Vagina (tissue), 2 donors: ENCODE measurements around the gene FAM180A. TPM values are rescaled to one million over a fixed set of nuclear protein-coding genes. Genes with fewer than 3 reads are reported as not detected.

Experiments
- DNase-seq, 2 donors: peaks; one replicate each; pipeline ENCODE4 v3.0.0-alpha.2; 2017; ENCODE audit errors: extremely low spot score in 2 of 2
- H3K27ac ChIP-seq: fragments of 200-600 bp; sonication (generic); one replicate; pipeline ENCODE4 v1.5.1; 2019
- H3K27me3 ChIP-seq: fragments of 200-600 bp; sonication (generic); one replicate; pipeline ENCODE4 v1.5.1; 2019
- H3K36me3 ChIP-seq, 2 donors: fragments of 200-600 bp; sonication (generic); one replicate each; pipeline ENCODE4 v1.5.1; 2017 to 2019
- H3K4me1 ChIP-seq: fragments of 200-600 bp; sonication (generic); one replicate; pipeline ENCODE4 v1.5.1; 2019
- H3K4me3 ChIP-seq, 2 donors: fragments of 200-600 bp; sonication (generic); 1 replicate in 1 of 2; 2 replicates in 1 of 2; pipeline ENCODE4 v1.5.1; 2016 to 2019
- H3K9me3 ChIP-seq: fragments of 200-600 bp; sonication (generic); one replicate; pipeline ENCODE4 v1.5.1; 2019
- POLR2A ChIP-seq, 2 donors: fragments of 450-650 bp; IDR thresholded peaks; one replicate each; pipeline ENCODE4 v1.6.1; 2017; ENCODE audit warnings: antibody characterized with exemption in 2 of 2, mild to moderate bottlenecking in 2 of 2, moderate library complexity in 2 of 2
- POLR2AphosphoS5 ChIP-seq, 2 donors: sonication (generic); formaldehyde crosslinking; IDR thresholded peaks; one replicate each; pipeline ENCODE4 v1.9.0; 2017; ENCODE audit warnings: antibody characterized with exemption in 2 of 2, mild to moderate bottlenecking in 2 of 2, low read depth in 1 of 2; ENCODE audit not compliant: insufficient read depth in 1 of 2
- intact Hi-C: fragments of 100-400 bp; cut with DNase I; formaldehyde crosslinking; loops from one replicate; pipeline ENCODE4 v1.15.1; 2023
- total RNA-seq: library from RNA; depleted of rRNA; stranded (reverse); fragments of >200 nt; gene quantifications from one replicate; pipeline ENCODE4 v1.2.3, GENCODE V29; 2016
- TF ChIP-seq, protein P1 (sequence below), 3 experiments: fragments of 450-650 bp in 2 of 3; fragments of 200-600 bp in 1 of 3; sonication (generic) in 1 of 3; IDR thresholded peaks; one replicate each; pipeline ENCODE4 v1.5.1; 2017 to 2019; ENCODE audit warnings: antibody characterized with exemption in 3 of 3, mild to moderate bottlenecking in 2 of 3, moderate library complexity in 2 of 3

The FAM180A gene
- total RNA-seq, 1 donor from 2014 or later, result 7.1 TPM

DNA sequence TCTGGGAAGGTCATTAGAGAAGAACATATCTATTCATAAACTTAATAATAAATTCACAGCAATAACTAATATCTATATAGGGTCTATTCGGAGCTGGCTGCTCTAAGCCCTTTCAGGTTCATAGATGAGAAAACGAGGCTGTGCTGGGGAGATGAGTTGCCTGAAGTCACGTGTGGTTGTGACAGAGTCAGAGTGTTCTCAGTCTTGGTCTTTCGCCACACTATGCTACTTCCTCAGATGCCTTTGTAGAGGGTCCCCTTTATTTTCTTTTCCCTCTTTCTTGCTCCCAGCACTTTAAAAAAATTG, 43.7 kb upstream of the FAM180A start:
- Histone ChIP-seq H3K27me3 (no peaks in the 10 kb centered on the region), H3K36me3 (no peaks in the 10 kb centered on the region), H3K4me3 (no peak overlapping the region), H3K9me3 (no peaks in the 10 kb centered on the region), H3K4me1 (peaks cover 10% of the 10 kb centered on the region), H3K27ac (no peak overlapping the region)
- no peak for TF ChIP-seq POLR2AphosphoS5 (IDR thresholded peaks at IDR 0.05; ENCODE audit: insufficient read depth in 1 of 2, low read depth in 1 of 2)
- no peak for DNase-seq
- intact Hi-C loops, result no loop called here

DNA sequence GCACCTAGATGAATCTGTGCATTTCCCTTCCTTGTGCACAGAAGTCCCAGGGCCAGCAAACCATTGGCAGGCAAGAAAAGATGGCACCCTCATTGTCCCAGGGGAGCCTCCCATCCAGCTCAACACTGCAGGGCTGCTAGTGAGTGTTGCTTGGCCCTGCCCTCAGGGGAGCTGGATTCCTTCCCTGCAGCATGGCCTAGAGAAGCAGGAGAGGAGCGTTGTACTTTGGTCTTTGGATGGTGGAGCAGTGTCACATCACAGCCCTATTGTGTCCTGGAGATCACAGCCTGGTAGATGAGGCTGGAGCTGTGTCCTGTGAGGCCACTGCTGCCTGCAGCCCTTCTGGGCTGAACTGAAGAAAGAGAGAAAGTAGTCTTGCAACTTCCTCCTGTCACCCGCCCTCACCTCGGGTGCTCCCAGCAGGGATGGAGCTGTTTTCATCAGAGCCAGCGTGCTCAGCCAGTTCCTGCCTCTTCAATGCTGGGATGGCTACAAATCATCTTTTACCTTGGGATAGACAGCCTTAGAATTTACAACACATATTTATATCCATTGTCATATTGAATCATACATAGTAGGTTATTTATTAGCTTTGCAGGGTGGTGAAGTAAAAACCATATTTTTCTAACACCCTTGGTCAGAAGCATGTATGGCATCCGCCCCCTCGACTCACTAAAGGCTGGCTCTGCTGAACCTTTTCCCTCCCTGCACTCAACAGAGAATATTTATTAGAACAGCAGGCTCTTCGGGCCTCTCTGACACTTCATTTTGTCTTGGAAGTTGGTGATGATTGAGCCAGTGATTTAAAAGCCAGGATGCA, 43.1 kb upstream of the FAM180A start:
- no peak for TF ChIP-seq POLR2A (IDR thresholded peaks at IDR 0.05)

DNA sequence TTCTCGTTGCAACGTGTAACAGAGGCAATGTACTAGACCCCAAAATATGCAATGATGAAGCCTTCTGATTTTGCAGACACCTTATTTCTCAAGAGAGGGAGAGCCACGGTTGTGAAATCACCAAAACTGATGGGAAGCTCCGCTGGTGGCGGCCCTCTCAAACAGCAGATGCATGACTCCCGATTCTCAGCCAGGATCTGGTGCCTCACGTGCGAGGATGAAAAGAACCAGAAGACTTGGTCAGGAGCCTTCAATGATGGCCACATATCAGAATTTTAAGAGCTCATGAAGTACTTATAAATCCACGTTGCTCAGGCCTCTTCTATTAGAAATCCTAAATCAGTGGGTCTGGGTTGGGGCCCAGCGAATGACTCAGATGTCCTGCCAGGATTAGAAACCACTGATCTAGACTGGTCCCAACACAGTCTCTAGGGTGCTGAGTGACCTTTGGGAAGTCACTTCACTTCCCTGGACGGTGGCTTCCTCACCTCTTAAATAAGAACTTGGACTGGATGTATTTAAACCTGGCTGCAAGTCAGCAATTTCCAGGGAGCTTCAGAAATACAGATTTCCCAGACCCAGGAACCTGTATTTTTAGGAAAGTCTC, 41.9 kb upstream of the FAM180A start:
- no peak overlapping the region for H3K27ac ChIP-seq
- intact Hi-C loops, result no loop called here

More for the DNA sequence above, 43.1 kb upstream of the FAM180A start:
- Histone ChIP-seq H3K36me3 (no peaks in the 10 kb centered on the region), H3K4me1 (peaks cover 7% of the 10 kb centered on the region), H3K9me3 (no peaks in the 10 kb centered on the region), H3K27me3 (no peaks in the 10 kb centered on the region), H3K27ac (no peak overlapping the region), H3K4me3 (no peak overlapping the region)
- DNase-seq, result peak in 1 of 2 donors; percentile 87
- intact Hi-C loops, result no loop called here

DNA sequence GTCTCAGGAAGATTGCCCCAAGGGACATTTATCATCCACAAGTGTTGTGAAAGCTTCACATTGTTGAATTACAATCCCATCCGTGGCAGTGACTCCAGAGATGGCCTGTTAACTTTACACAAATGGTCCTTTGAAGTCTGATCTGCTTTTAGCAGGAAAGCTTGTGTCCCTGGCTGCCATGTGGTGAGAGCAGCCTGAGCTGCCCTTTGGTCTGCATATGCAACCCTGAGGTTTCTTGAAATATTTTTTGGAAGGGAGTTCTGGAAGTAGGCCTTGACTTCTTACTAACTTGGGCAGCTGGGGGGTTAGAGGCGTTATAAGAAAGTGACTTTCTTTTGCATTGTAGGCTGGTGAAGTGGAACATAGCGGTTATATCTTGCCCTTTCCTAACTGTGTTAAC, 41.3 kb upstream of the FAM180A start:
- no peaks in the 10 kb centered on the region for H3K36me3 ChIP-seq
- H3K4me1 ChIP-seq, result no peaks in the 10 kb centered on the region
- no peak overlapping the region for H3K4me3 ChIP-seq
- H3K9me3 ChIP-seq, result no peaks in the 10 kb centered on the region
- H3K27me3 ChIP-seq, result no peaks in the 10 kb centered on the region
- TF ChIP-seq POLR2AphosphoS5 (IDR thresholded peaks at IDR 0.05; ENCODE audit: insufficient read depth in 1 of 2, low read depth in 1 of 2), result no peak
- TF ChIP-seq, protein P1, sequence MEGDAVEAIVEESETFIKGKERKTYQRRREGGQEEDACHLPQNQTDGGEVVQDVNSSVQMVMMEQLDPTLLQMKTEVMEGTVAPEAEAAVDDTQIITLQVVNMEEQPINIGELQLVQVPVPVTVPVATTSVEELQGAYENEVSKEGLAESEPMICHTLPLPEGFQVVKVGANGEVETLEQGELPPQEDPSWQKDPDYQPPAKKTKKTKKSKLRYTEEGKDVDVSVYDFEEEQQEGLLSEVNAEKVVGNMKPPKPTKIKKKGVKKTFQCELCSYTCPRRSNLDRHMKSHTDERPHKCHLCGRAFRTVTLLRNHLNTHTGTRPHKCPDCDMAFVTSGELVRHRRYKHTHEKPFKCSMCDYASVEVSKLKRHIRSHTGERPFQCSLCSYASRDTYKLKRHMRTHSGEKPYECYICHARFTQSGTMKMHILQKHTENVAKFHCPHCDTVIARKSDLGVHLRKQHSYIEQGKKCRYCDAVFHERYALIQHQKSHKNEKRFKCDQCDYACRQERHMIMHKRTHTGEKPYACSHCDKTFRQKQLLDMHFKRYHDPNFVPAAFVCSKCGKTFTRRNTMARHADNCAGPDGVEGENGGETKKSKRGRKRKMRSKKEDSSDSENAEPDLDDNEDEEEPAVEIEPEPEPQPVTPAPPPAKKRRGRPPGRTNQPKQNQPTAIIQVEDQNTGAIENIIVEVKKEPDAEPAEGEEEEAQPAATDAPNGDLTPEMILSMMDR (IDR thresholded peaks at IDR 0.05), result no peak
- intact Hi-C loops, result no loop called here
- no peak overlapping the region for H3K27ac ChIP-seq
- no peak for DNase-seq

More for the DNA sequence above, 41.9 kb upstream of the FAM180A start:
- Histone ChIP-seq H3K4me3 (no peak overlapping the region), H3K4me1 (no peaks in the 10 kb centered on the region), H3K36me3 (no peaks in the 10 kb centered on the region), H3K9me3 (no peaks in the 10 kb centered on the region), H3K27me3 (no peaks in the 10 kb centered on the region)
- peak in 1 of 2 donors; percentile 85 for DNase-seq
- TF ChIP-seq POLR2A (IDR thresholded peaks at IDR 0.05), result no peak
- TF ChIP-seq POLR2AphosphoS5 (IDR thresholded peaks at IDR 0.05; ENCODE audit: insufficient read depth in 1 of 2, low read depth in 1 of 2), result peak in 1 of 2 donors; percentile 31
- TF ChIP-seq, protein P1 (IDR thresholded peaks at IDR 0.05), result no peak

DNA sequence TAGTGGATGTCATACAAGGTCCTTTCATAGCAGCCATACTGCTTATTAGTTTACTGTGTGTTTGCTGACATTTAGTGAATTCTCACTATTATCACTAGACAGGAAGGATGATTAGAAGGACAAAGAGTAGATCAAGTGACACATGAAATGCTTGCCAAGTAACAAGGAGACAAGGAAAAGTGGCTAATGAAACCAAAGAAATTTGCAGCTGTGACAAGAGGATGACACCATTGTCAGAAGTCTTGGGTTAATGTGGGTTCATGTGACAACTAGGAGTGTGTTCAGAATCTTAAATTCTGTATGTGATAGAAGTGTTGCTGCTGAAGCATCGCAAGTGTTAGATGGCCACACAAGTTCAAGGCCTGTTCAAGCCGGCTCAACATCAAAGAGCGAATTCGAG, 40.8 kb upstream of the FAM180A start:
- Histone ChIP-seq H3K27me3 (no peaks in the 10 kb centered on the region), H3K27ac (no peak overlapping the region), H3K9me3 (no peaks in the 10 kb centered on the region), H3K4me1 (no peaks in the 10 kb centered on the region), H3K36me3 (no peaks in the 10 kb centered on the region), H3K4me3 (no peak overlapping the region)
- intact Hi-C loops, result no loop called here
- TF ChIP-seq, protein P1 (IDR thresholded peaks at IDR 0.05), result no peak
- no peak for TF ChIP-seq POLR2AphosphoS5 (IDR thresholded peaks at IDR 0.05; ENCODE audit: insufficient read depth in 1 of 2, low read depth in 1 of 2)
- no peak for TF ChIP-seq POLR2A (IDR thresholded peaks at IDR 0.05)
- DNase-seq, result no peak

DNA sequence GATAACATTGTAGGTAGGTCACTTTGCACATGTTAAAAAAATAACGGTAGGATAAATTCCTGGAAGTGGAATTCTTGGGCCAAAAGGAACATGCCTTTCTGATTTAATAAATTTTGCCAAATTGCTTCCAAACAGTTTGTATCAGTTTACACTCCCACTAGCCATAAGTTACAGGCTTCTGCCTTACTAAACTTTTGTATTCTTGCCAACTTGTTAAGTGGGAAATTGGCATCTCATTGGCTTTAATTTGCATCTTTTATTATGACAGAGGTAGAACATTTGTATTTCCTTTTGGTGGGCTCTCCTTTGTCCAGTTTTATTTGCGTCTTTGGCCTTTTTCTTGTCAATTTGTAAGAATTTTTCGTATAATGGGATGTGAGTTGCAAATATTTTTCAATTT, 38.3 kb upstream of the FAM180A start:
- no peak for DNase-seq
- no peak overlapping the region for H3K4me3 ChIP-seq
- no peaks in the 10 kb centered on the region for H3K9me3 ChIP-seq
- TF ChIP-seq POLR2AphosphoS5 (IDR thresholded peaks at IDR 0.05; ENCODE audit: insufficient read depth in 1 of 2, low read depth in 1 of 2), result no peak
- TF ChIP-seq POLR2A (IDR thresholded peaks at IDR 0.05), result no peak
- TF ChIP-seq, protein P1 (IDR thresholded peaks at IDR 0.05), result no peak
- intact Hi-C loops, result no loop called here
- H3K27ac ChIP-seq, result no peak overlapping the region
- H3K27me3 ChIP-seq, result no peaks in the 10 kb centered on the region
- H3K36me3 ChIP-seq, result no peaks in the 10 kb centered on the region
- no peaks in the 10 kb centered on the region for H3K4me1 ChIP-seq
